LNCaP clone FGC (cell line): ENCODE data around the gene LDB3.

ENCODE experiments used
- DNase-seq: peaks from one replicate; pipeline ENCODE4 v3.0.0-alpha.2; 2011; ENCODE audit warnings: low read depth
- H3K4me3 ChIP-seq: 2 replicates; pipeline ENCODE4 v1.5.1; 2011; ENCODE audit warnings: mild to moderate bottlenecking, low read depth, low read length, control low read depth
- CTCF ChIP-seq: IDR thresholded peaks from 2 replicates; pipeline ENCODE4 v1.5.1; 2012; ENCODE audit warnings: mild to moderate bottlenecking; ENCODE audit not compliant: control insufficient read depth, insufficient read depth; ENCODE audit errors: extremely low read depth

The LDB3 gene

GRCh38 chr10:86708783-86709380 lies 40.6 kb downstream of the LDB3 start:
- TF ChIP-seq CTCF = no peak
- H3K4me3 ChIP-seq = no peak overlapping the region
- no peak for DNase-seq

DNA sequence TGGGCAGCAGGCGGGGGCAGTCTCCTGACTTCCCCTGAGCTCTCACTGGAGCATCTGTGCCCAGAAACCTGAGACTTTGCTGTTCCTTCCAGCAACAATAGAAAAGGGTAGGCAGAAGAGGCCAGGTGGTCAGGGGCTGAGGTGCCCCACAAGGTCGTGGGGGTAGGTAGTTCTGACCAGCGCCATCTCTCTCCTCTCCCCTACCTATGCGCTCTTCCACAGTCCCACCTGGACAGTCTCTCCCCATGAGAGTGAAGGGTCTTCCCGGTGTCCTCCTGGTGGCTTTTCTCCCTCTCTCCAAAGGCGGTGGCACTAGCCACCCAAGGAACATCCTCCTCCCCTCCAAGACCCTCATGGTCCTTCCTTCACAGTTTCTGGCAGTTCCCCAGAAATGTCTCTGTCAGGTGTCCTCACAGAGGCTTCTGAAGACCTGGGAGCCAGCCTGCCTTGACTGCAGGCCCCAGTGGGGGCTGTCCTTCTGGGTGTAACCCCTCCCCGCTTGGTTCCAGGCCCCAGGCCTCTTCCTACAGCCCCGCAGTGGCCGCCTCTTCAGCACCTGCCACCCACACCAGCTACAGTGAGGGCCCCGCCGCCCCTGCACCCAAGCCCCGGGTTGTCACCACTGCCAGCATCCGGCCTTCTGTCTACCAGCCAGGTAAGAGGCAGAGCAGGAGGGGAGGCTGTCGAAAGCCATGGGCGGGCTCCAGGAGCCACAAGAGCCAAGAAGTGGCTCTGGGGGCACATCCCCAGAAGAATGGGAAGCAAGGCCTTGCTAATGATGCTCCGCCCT lies 41.3 kb downstream of the LDB3 start:
- no peak overlapping the region for H3K4me3 ChIP-seq
- no peak for DNase-seq
- TF ChIP-seq CTCF = no peak

DNA sequence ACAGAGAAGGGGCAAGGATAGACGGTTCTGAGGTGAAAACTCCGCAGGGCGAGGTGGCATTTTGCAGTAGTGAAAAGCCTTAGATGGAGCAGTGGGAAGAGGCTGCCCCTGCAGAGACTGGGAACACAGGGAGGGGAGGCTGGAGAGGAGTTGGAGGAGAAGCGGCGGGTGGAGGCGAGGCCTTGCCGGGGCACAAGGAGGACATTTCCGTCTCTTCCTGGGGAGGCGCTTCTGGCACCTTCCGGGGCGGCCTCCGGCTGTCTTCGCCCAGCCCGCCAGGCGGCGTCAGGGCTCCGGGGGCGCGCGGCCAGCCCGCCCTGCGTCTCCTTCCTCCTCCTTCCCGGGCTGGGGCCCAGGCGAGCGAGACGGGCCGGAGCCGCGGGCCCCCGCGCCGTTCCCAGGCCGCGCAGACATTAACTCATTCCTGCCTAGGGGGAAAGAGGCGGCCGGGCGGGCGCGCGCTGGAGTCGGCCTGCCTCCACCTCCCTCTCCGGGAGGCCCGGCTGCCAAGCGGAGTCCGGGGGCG lies 42.7 kb downstream of the LDB3 start:
- H3K4me3 ChIP-seq = peak overlapping the region; percentile 49
- peak; percentile 23 for DNase-seq
- TF ChIP-seq CTCF = peak; percentile 69

GRCh38 chr10:86711513-86712316 lies 43.4 kb downstream of the LDB3 start:
- TF ChIP-seq CTCF = no peak
- DNase-seq = no peak

DNA sequence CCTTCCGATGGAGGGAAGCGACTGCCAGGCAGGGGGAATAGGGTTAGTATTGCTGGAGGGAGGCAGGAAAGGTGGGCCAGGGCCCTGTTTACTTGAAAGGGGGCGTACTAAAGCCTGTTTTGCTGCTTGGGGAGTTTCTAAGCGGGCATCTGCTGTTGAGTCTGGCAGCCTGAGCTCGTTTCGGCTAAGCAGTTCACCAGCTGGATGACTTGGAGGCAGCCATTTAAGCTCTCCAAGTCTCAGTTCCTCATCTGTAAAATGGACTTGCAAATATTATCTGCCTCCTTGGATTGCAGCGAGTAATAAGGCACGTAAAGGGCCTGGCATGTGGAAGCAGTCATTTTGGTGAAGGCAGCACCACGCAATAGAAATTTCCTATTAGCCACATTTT lies 44.0 kb downstream of the LDB3 start:
- TF ChIP-seq CTCF = no peak
- no peak for DNase-seq
- peak overlapping the region; percentile 49 for H3K4me3 ChIP-seq

More at GRCh38 chr10:86711513-86712316, 43.4 kb downstream of the LDB3 start:
- H3K4me3 ChIP-seq = peak overlapping the region; percentile 49

DNA sequence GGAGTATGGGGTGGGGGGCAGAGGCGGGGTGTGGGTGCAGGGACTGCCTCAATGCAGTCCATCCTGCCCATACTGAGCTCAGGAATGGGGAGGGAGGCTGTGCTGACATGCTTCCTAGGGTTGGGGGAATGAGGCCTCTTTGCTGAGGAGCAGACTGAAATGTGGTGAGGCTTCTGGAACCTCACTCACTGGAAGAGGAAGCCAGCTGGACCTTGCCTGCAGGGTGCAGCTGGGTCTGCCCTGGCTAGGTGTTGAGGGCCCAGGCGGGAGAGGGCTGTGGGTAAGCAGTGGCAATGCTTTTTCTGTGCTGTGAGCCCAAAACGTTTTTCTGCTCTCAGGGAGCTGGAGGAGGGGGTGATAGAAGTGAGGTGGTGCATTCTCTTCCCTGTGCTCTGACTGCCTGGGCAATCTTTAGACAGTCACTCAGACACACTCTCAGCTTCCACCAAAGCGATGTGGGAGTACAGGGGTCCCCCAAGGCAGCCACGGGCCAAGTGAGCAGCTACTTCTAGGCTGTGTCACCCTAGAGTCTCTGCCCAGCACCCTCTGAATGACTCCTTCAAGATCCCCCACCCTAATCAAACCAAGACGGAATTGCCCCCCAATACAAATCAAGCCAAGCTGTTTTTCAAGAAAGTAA lies 47.0 kb downstream of the LDB3 start:
- no peak for DNase-seq
- H3K4me3 ChIP-seq = no peak overlapping the region
- no peak for TF ChIP-seq CTCF
